Karpas-422 (cell line): Measurements from ENCODE around the gene ZNF214. TPM values are rescaled to one million over a fixed set of nuclear protein-coding genes. Genes with fewer than 3 reads are reported as not detected.

Experiments
- DNase-seq: peaks from one replicate; pipeline ENCODE4 v3.0.0-alpha.2; 2015
- H2AFZ ChIP-seq: fragments of 200-600 bp; sonication (generic); 2 replicates; pipeline ENCODE4 v1.6.1; 2014; ENCODE audit warnings: antibody characterized with exemption, low read length, mixed read lengths
- H3K27ac ChIP-seq: fragments of 200-600 bp; sonication (generic); 2 replicates; pipeline ENCODE4 v1.5.1; 2014; ENCODE audit warnings: mild to moderate bottlenecking, low read length, moderate library complexity
- H3K27me3 ChIP-seq: fragments of 200-600 bp; sonication (generic); 2 replicates; pipeline ENCODE4 v1.6.1; 2014; ENCODE audit warnings: low read length, mixed read lengths
- H3K36me3 ChIP-seq: fragments of 200-600 bp; sonication (generic); 2 replicates; pipeline ENCODE4 v1.6.1; 2014; ENCODE audit warnings: low read length, mixed read lengths; ENCODE audit not compliant: insufficient read depth
- H3K4me1 ChIP-seq: fragments of 200-600 bp; sonication (generic); 2 replicates; pipeline ENCODE4 v1.6.1; 2014; ENCODE audit warnings: mild to moderate bottlenecking, low read length, mixed read lengths
- H3K4me2 ChIP-seq: fragments of 200-600 bp; sonication (generic); 2 replicates; pipeline ENCODE4 v1.6.1; 2014; ENCODE audit warnings: low read length, low read depth, mild to moderate bottlenecking; ENCODE audit not compliant: poor library complexity, severe bottlenecking
- H3K4me3 ChIP-seq: fragments of 200-600 bp; sonication (generic); 2 replicates; pipeline ENCODE4 v1.5.1; 2014; ENCODE audit warnings: mild to moderate bottlenecking, antibody characterized with exemption, low read length, mixed read lengths
- H3K79me2 ChIP-seq: fragments of 200-600 bp; sonication (generic); 2 replicates; pipeline ENCODE4 v1.6.1; 2014; ENCODE audit warnings: mild to moderate bottlenecking, low read length, mixed read lengths
- H3K9ac ChIP-seq: fragments of 200-600 bp; sonication (generic); 2 replicates; pipeline ENCODE4 v1.6.0; 2014; ENCODE audit warnings: low read length
- H3K9me2 ChIP-seq: fragments of 200-600 bp; sonication (generic), shearing (Covaris generic); replicated peaks from 2 replicates; pipeline ENCODE4 v1.6.0; 2014; ENCODE audit warnings: mild to moderate bottlenecking, low read length, moderate library complexity; ENCODE audit not compliant: insufficient read depth
- H3K9me3 ChIP-seq: fragments of 300-700, 200-600 bp; sonication (generic); 2 replicates; pipeline ENCODE4 v1.6.1; 2014; ENCODE audit warnings: low read length, mixed read lengths
- H4K20me1 ChIP-seq: fragments of 200-600 bp; sonication (generic); 2 replicates; pipeline ENCODE4 v1.6.1; 2014; ENCODE audit warnings: mild to moderate bottlenecking, antibody characterized with exemption, low read length, low read depth; ENCODE audit not compliant: insufficient read depth
- total RNA-seq: library from RNA; depleted of rRNA; stranded (reverse); fragments of >200 nt; shearing (Covaris generic); gene quantifications from 2 replicates; pipeline ENCODE4 v1.2.3, GENCODE V29; 2014; ENCODE audit warnings: low replicate concordance; rRNA removed

The ZNF214 gene
- not detected in 2 replicates for total RNA-seq

DNA sequence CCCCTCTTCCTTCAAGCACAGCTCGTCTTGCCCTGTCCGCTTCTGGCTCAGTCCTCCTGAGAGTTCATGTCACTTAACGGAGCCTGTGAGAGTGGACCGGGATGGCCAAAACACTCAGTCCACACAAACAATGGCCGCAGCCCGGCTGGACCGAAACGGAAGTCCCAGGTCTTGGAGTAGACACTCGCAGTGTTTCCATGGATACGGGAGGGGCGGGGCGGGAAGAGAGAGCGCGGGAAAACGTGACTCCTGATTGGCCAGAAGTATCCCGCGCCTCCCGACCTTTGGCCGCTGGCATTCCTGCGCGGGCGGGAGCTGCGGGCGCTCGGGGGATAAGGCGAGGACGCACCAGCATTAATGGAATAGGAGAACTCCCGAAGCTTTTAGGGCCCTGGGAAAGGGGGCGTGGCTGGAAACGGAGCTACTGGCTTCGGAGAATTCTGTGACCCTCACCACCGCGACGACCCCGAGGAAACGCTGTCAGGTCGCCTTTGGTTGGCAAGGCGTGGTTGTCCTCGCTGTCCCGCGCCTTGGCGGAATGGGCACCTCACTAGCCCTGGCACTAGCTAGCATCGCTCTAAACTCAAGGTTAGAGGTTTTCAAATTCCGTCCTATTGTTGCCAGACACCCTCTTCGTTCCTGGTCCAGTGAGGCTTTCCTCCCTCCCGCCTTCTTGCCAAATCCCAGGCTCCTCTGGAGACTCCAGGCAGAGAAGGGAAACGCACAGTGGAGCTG, at the start of gene ZNF214, which contains the start of gene NLRP14:
ZNF214 (minus strand) TSS at position 164 of the 735 bp plus-strand sequence. CDS start 17,511 bp downstream, outside the sequence.
NLRP14 (plus strand) TSS at position 297 of the 735 bp plus-strand sequence. CDS start 18,108 bp downstream, outside the sequence.
- no peak within 1 kb of the TSS for H3K9ac ChIP-seq
- H3K4me3 ChIP-seq: no peak within 1 kb of the TSS
- H3K27me3 ChIP-seq: no peaks in the 10 kb centered on the region
- H3K36me3 ChIP-seq: no peaks in the 10 kb centered on the region
- H3K4me1 ChIP-seq: no peaks in the 10 kb centered on the region
- H4K20me1 ChIP-seq: no peaks in the 10 kb centered on the region
- H3K4me2 ChIP-seq: no peak within 1 kb of the TSS
- no peaks in the 10 kb centered on the region for H3K9me3 ChIP-seq
- no peaks in the 10 kb centered on the region for H3K9me2 ChIP-seq
- H3K79me2 ChIP-seq: no peaks in the 10 kb centered on the region
- H3K27ac ChIP-seq: no peak within 1 kb of the TSS
- DNase-seq: no peak
- no peak within 1 kb of the TSS for H2AFZ ChIP-seq

DNA sequence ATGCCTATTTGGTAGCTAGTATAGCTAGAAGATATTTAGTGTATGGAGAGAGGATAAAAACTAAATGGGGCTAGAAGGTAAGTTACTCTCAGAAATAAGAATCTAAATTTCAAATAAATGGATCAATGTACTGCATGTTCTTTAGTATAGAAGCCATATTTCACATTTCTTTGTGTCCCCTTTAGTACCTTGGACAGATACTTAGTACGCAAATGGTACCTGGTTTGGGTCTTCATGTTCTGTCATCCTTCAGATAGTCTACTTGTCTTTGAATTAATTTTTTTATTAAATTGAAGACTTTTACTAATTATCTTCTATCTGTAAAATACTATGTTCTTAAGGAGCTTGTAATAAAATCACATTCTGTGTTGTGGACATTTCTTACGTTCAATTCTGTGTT, 42.4 kb upstream of the ZNF214 start:
- Histone ChIP-seq H3K27me3 (no peaks in the 10 kb centered on the region), H3K27ac (no peak overlapping the region), H2AFZ (no peak overlapping the region)

DNA sequence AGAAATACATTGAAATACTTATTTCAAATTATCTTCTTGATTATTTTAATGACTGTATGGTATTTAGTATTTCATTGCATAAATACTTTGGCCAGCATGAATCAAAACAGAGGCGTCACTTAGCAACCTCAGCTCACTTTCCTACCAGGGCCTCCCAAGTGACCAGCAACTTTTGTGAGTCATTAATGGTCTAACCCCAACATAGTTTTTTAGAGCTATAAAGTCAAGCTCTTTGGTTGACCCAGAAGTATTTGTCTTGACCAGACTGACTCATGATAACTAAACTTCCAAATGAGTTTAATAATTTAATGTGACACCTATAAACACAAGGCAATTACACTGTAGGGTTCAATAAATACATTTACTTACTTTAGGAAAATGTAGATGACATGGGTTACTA, 40.7 kb upstream of the ZNF214 start:
- no peaks in the 10 kb centered on the region for H3K79me2 ChIP-seq
- H3K9me3 ChIP-seq: no peaks in the 10 kb centered on the region
- H3K9ac ChIP-seq: no peak overlapping the region
- no peak overlapping the region for H3K27ac ChIP-seq
- no peak overlapping the region for H2AFZ ChIP-seq
- no peak overlapping the region for H3K4me3 ChIP-seq
- no peak overlapping the region for H3K4me2 ChIP-seq
- no peaks in the 10 kb centered on the region for H4K20me1 ChIP-seq
- H3K9me2 ChIP-seq: no peaks in the 10 kb centered on the region
- H3K27me3 ChIP-seq: no peaks in the 10 kb centered on the region
- no peaks in the 10 kb centered on the region for H3K36me3 ChIP-seq
- no peaks in the 10 kb centered on the region for H3K4me1 ChIP-seq
- DNase-seq: no peak

More for the DNA sequence above, 42.4 kb upstream of the ZNF214 start:
- no peak overlapping the region for H3K9ac ChIP-seq
- H3K36me3 ChIP-seq: no peaks in the 10 kb centered on the region
- no peaks in the 10 kb centered on the region for H4K20me1 ChIP-seq
- no peaks in the 10 kb centered on the region for H3K79me2 ChIP-seq
- H3K4me2 ChIP-seq: no peak overlapping the region
- H3K9me3 ChIP-seq: no peaks in the 10 kb centered on the region
- H3K4me3 ChIP-seq: no peak overlapping the region
- no peaks in the 10 kb centered on the region for H3K9me2 ChIP-seq
- DNase-seq: no peak
- no peaks in the 10 kb centered on the region for H3K4me1 ChIP-seq

DNA sequence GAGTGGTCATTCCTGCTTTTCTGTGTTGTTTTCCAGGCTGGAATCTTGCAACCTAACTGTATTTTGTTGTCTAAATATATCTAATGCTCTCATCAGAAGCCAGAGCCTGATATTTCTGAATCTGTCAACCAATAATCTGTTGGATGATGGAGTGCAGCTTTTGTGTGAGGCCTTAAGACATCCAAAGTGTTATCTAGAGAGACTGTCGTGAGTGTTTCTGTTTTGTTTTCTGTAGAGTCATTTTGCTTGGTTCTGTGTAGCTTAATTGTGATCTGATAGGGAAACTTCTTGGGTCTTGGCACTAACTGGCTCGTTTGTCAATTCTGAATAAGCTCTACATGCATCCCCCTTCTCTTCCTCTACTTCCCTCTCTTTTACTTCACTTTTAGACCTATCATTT, 37.5 kb upstream of the ZNF214 start:
- no peaks in the 10 kb centered on the region for H4K20me1 ChIP-seq
- H3K27me3 ChIP-seq: no peaks in the 10 kb centered on the region
- no peaks in the 10 kb centered on the region for H3K79me2 ChIP-seq
- H3K36me3 ChIP-seq: no peaks in the 10 kb centered on the region
- no peak overlapping the region for H3K9ac ChIP-seq
- H3K4me1 ChIP-seq: no peaks in the 10 kb centered on the region
- H3K4me3 ChIP-seq: no peak overlapping the region
- H3K9me2 ChIP-seq: no peaks in the 10 kb centered on the region
- H3K9me3 ChIP-seq: no peaks in the 10 kb centered on the region
- H3K4me2 ChIP-seq: no peak overlapping the region
- no peak overlapping the region for H2AFZ ChIP-seq
- DNase-seq: no peak
- H3K27ac ChIP-seq: no peak overlapping the region

DNA sequence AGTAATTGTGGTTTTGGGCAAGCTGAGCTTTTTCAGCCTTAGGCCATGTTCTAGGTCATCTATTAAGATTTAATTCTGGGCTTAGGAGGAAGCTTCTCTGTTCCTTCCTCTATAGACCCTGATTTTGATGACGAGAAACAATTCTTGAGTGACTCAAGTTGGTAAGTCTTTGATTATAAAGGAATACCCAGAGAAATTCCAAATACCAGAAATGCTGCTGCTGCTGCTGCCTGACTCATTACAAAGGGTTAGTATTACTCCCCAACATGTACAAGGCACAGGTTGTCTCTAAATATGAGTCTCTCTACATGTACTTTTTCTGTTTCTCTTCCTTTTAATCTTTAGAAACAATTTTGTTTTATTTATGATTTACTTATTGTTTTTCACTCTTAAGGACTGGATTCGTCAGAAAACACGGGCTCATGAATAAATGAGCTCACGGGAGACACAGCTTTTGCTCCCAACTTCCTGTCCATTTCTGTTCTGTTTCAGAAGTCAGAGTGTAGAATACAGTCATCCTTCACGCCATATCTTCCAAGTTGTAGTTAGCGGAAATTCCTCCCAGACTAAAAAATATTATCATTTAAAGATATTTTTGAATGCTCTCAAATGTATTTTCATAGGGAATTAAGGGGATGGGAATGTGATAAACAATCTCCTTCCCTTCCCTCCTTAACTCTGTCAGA, 36.8 kb upstream of the ZNF214 start:
- H2AFZ ChIP-seq: no peak overlapping the region
- no peaks in the 10 kb centered on the region for H3K27me3 ChIP-seq
- no peaks in the 10 kb centered on the region for H4K20me1 ChIP-seq
- H3K4me3 ChIP-seq: no peak overlapping the region
- no peaks in the 10 kb centered on the region for H3K36me3 ChIP-seq
- H3K27ac ChIP-seq: no peak overlapping the region
- no peak overlapping the region for H3K4me2 ChIP-seq
- no peaks in the 10 kb centered on the region for H3K9me2 ChIP-seq
- H3K79me2 ChIP-seq: no peaks in the 10 kb centered on the region
- H3K9me3 ChIP-seq: no peaks in the 10 kb centered on the region
- no peak for DNase-seq
- H3K4me1 ChIP-seq: no peaks in the 10 kb centered on the region
- H3K9ac ChIP-seq: no peak overlapping the region

DNA sequence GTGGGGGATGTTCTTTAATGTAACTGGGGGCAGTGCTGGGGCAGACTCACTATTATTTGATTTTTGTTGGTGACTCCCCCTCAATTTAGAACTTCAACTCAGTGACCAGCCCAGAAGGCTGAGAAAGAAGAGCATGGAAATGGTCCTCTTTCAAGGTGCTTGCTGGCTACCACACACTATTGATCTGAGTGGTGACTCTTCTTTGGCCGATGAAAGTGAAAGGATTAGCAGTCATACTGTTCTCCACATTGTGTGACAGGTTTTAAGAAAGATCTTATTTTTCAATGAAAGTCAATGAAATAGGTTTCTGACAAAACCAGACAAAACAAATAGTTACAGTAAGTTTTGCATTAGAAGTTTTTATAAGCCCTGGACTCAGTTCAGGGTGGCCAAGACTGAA, 30.0 kb upstream of the ZNF214 start:
- H3K79me2 ChIP-seq: no peaks in the 10 kb centered on the region
- no peak overlapping the region for H2AFZ ChIP-seq
- no peak for DNase-seq
- no peaks in the 10 kb centered on the region for H3K9me3 ChIP-seq
- no peak overlapping the region for H3K9ac ChIP-seq
- H3K4me2 ChIP-seq: no peak overlapping the region
- no peak overlapping the region for H3K27ac ChIP-seq
- H3K27me3 ChIP-seq: no peaks in the 10 kb centered on the region
- H3K9me2 ChIP-seq: no peaks in the 10 kb centered on the region
- no peaks in the 10 kb centered on the region for H3K4me1 ChIP-seq
- H3K36me3 ChIP-seq: no peaks in the 10 kb centered on the region
- H3K4me3 ChIP-seq: no peak overlapping the region
- H4K20me1 ChIP-seq: no peaks in the 10 kb centered on the region

DNA sequence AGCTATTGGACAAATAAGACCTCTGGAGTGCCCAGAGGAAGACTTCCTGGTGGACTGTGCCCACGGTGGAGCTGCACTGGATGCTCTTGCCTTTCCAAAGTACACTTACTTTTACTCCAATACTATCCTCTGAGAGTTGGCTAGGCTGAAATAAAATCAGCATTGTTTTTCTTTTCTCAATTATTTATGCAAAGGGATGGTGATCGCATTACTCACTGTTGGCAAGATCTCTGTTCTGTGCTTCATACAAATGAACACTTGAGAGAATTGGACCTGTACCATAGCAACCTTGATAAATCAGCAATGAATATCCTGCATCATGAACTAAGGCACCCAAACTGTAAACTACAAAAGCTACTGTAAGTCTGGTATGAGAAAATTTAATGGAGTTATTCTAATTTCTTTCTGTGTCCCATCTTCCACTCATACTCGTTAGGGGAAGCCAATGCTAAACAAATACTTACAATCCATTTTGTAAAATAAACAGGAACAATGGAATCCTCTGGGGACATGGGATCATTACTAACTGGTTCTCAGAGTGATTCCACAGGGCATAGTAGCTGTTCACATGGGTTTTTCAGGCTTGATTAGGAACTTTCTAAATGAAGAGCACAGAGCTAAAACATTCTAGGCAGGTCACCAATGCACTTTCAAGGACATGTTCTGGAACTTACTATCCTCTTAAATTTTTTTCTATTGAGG, 26.5 kb upstream of the ZNF214 start:
- Histone ChIP-seq H2AFZ (no peak overlapping the region), H3K27ac (no peak overlapping the region), H3K4me2 (no peak overlapping the region), H3K27me3 (no peaks in the 10 kb centered on the region), H3K79me2 (no peaks in the 10 kb centered on the region), H3K9ac (no peak overlapping the region), H3K9me3 (no peaks in the 10 kb centered on the region), H4K20me1 (no peaks in the 10 kb centered on the region), H3K36me3 (no peaks in the 10 kb centered on the region), H3K4me3 (no peak overlapping the region), H3K9me2 (no peaks in the 10 kb centered on the region), H3K4me1 (no peaks in the 10 kb centered on the region)
- no peak for DNase-seq

DNA sequence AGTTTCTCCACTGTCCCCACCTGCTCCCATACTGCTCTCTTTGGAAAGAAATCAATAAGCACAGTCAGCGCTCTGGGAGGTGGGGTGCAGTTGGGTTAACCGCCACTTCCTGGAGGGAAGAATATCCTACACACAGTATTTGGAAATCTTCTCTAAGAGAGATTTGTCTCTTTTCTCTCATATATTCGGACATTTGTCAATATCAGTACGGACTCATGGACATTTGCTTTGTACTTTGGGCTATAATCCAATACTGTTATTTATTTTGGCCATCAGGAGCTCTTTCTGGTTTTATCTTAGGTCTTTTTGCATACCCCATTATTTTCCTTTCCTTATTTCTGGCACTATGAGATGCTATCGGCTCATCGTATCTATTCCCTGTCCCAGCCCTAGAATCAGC, 13.9 kb upstream of the ZNF214 start:
- Histone ChIP-seq H3K36me3 (no peaks in the 10 kb centered on the region), H3K9me3 (no peaks in the 10 kb centered on the region), H4K20me1 (no peaks in the 10 kb centered on the region), H3K27ac (no peak overlapping the region), H3K79me2 (no peaks in the 10 kb centered on the region), H3K4me1 (no peaks in the 10 kb centered on the region), H3K9ac (no peak overlapping the region), H3K4me2 (no peak overlapping the region), H2AFZ (no peak overlapping the region), H3K27me3 (no peaks in the 10 kb centered on the region), H3K4me3 (no peak overlapping the region), H3K9me2 (no peaks in the 10 kb centered on the region)
- no peak for DNase-seq
